GM12875 (cell line): ENCODE measurements around the gene METTL15.
"Not testable (repeated sequence)": the region's sequence is repeated elsewhere in the genome, so short reads cannot be mapped to it uniquely, and the experiment has no call there.

Source experiments
- H3K4me3 ChIP-seq: one replicate; pipeline ENCODE4 v1.5.1; 2011; ENCODE audit warnings: low read depth, low read length, control low read depth
- TF ChIP-seq, protein P1 (sequence below): IDR thresholded peaks from 2 replicates; pipeline ENCODE4 v1.5.1; 2011; ENCODE audit warnings: low read depth, mild to moderate bottlenecking, control low read depth, inconsistent platforms, low read length, moderate library complexity, borderline replicate concordance; ENCODE audit not compliant: insufficient read depth

METTL15 gene

GRCh38 chr11:28284196-28284595 lies 176.0 kb downstream of the METTL15 start:
- H3K4me3 ChIP-seq: no peak overlapping the region
- TF ChIP-seq, protein P1, sequence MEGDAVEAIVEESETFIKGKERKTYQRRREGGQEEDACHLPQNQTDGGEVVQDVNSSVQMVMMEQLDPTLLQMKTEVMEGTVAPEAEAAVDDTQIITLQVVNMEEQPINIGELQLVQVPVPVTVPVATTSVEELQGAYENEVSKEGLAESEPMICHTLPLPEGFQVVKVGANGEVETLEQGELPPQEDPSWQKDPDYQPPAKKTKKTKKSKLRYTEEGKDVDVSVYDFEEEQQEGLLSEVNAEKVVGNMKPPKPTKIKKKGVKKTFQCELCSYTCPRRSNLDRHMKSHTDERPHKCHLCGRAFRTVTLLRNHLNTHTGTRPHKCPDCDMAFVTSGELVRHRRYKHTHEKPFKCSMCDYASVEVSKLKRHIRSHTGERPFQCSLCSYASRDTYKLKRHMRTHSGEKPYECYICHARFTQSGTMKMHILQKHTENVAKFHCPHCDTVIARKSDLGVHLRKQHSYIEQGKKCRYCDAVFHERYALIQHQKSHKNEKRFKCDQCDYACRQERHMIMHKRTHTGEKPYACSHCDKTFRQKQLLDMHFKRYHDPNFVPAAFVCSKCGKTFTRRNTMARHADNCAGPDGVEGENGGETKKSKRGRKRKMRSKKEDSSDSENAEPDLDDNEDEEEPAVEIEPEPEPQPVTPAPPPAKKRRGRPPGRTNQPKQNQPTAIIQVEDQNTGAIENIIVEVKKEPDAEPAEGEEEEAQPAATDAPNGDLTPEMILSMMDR: no peak

GRCh38 chr11:28289444-28289843 lies 181.3 kb downstream of the METTL15 start:
- no peak overlapping the region for H3K4me3 ChIP-seq
- TF ChIP-seq, protein P1: no peak

GRCh38 chr11:28290995-28291394 lies 182.8 kb downstream of the METTL15 start:
- not testable (repeated sequence) for H3K4me3 ChIP-seq

GRCh38 chr11:28296426-28296825 lies 188.2 kb downstream of the METTL15 start:
- no peak overlapping the region for H3K4me3 ChIP-seq
- TF ChIP-seq, protein P1: no peak

DNA sequence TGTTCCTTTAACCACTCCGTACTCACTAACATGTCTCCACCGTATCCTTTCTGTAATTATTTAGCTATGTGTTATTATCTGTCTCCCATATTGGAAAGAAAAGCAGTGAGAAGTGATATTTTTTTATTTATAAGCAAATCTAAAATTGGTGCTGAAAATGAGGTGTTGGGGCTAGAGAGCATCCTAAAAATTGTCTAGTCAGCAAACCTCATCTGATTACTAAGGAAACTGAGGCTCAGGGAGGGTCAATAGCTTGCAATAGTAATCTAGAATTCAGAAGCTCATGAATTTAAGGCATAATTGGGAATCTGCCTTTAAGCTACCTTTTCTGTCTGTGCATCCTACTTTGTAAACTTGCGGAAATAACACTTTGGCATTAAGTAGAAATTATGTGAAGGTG lies 190.0 kb downstream of the METTL15 start:
- H3K4me3 ChIP-seq: no peak overlapping the region
- TF ChIP-seq, protein P1: no peak

DNA sequence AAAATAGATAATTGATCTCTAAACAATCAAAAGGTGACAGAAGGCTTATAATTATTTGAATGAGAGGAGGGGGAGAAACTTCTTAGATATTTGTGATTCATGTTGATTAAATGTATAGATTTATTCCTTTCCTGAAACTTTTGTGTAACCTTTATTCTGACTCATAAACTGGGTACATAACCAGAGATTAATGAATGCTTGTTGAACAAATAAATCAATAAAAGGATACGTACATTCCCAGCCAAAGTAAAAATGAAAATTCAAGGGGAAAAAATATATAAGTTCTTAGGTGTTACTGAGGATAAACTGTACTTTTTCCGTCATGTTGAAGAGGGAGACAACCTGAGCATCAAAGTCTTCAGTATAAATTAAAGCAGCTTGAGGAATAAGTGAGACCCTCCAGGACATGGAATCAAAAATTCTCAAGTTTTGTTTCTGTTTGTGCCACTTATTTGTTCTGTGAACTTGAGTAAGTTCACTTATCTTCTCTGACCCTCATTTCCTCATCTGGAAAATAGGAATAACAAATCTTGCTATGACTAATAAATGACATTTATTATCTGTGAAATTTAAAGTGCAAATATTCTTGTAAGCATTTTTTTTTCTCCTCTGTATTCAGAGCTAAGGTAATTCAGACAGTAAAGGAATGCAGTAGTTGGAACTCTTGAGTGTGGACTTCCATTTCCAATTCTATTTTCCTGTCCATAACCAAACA lies 195.4 kb downstream of the METTL15 start:
- H3K4me3 ChIP-seq: no peak overlapping the region
- TF ChIP-seq, protein P1: no peak

GRCh38 chr11:28315440-28315839 lies 207.3 kb downstream of the METTL15 start:
- TF ChIP-seq, protein P1: no peak
- no peak overlapping the region for H3K4me3 ChIP-seq
